ENCODE results near the gene CPD.
"Not testable (repeated sequence)": the region's sequence is repeated elsewhere in the genome, so short reads cannot be mapped to it uniquely, and the experiment has no call there.

CPD gene

GRCh38 chr17:30378825-30379302 is at the start of gene CPD:
Gene CPD (plus strand): TSS chr17:30378927. CDS start chr17:30378981, 54 bp downstream.
- DNase-seq = peak; percentile 92

GRCh38 chr17:30332057-30332542 is 46.6 kb upstream of the CPD start:
- DNase-seq = no peak

- no peak for DNase-seq
Measured at GRCh38 chr17:30333503-30334360, 45.0 kb upstream of the CPD start, which contains the start of gene TMIGD1. Gene TMIGD1 (minus strand): TSS chr17:30334057. CDS start chr17:30332133, 1,924 bp downstream.

GRCh38 chr17:30334421-30334820 is 44.3 kb upstream of the CPD start:
- no peak for DNase-seq

GRCh38 chr17:30336369-30337171 is 42.2 kb upstream of the CPD start:
- DNase-seq = peak; percentile 96

GRCh38 chr17:30337393-30337999 is 41.2 kb upstream of the CPD start:
- DNase-seq = no peak

GRCh38 chr17:30339086-30339485 is 39.6 kb upstream of the CPD start:
- DNase-seq = no peak

GRCh38 chr17:30340801-30341356 is 37.8 kb upstream of the CPD start:
- DNase-seq = no peak

GRCh38 chr17:30341703-30342249 is 37.0 kb upstream of the CPD start:
- DNase-seq = no peak

- not testable (repeated sequence) for DNase-seq
Measured at GRCh38 chr17:30343244-30343643, 35.5 kb upstream of the CPD start.

- no peak for DNase-seq
Measured at GRCh38 chr17:30343796-30344195, 34.9 kb upstream of the CPD start.

GRCh38 chr17:30344283-30345088 is 34.2 kb upstream of the CPD start:
- no peak for DNase-seq

- no peak for DNase-seq
Measured at GRCh38 chr17:30345089-30345433, 33.7 kb upstream of the CPD start.

- DNase-seq = no peak
Measured at GRCh38 chr17:30345527-30346075, 33.1 kb upstream of the CPD start.

- DNase-seq = no peak
Measured at GRCh38 chr17:30346221-30346795, 32.4 kb upstream of the CPD start.

- DNase-seq = no peak
Measured at GRCh38 chr17:30347488-30347887, 31.2 kb upstream of the CPD start.

- DNase-seq = no peak
Measured at GRCh38 chr17:30349252-30349651, 29.5 kb upstream of the CPD start.

GRCh38 chr17:30351263-30351662 is 27.5 kb upstream of the CPD start:
- not testable (repeated sequence) for DNase-seq

GRCh38 chr17:30351735-30352134 is 27.0 kb upstream of the CPD start:
- DNase-seq = no peak

GRCh38 chr17:30352240-30352814 is 26.4 kb upstream of the CPD start:
- DNase-seq = no peak

- DNase-seq = no peak
Measured at GRCh38 chr17:30354701-30355100, 24.0 kb upstream of the CPD start.

Data from NCI-H748 treated with DMSO at 0.1 percent for 48 hours (cell line).